Activated CD4-positive, alpha-beta memory T cell treated with anti-CD3 and anti-CD28 coated beads, Interleukin-2, amount 10 ng/mL, durations not matched to agents 7 days and 5 days (primary cell): ENCODE results near the gene SOWAHC. TPM values are rescaled to one million over a fixed set of nuclear protein-coding genes. Genes with fewer than 3 reads are reported as not detected.

ENCODE experiments used
- CTCF ChIA-PET: fragments of 350-600 bp; sonication (Branson Sonifier 250); formaldehyde crosslinking; loops from one replicate; lab custom pipeline; 2021; ENCODE audit warnings: antibody characterized with exemption, inconsistent platforms; lab: Charles Lee
- POLR2A ChIA-PET: fragments of 350-600 bp; sonication (Branson Sonifier 250); formaldehyde crosslinking; loops from one replicate; lab custom pipeline; 2021; ENCODE audit warnings: antibody characterized with exemption; lab: Charles Lee
- DNase-seq: peaks from one replicate; pipeline ENCODE4 v3.0.0-alpha.2; 2020
- H3K27ac Mint-ChIP-seq: one replicate; pipeline ENCODE4 v1.8.0; 2021; ENCODE audit warnings: mild to moderate bottlenecking, mixed read lengths
- H3K27me3 Mint-ChIP-seq: one replicate; pipeline ENCODE4 v1.8.0; 2021; ENCODE audit warnings: mixed read lengths
- H3K36me3 Mint-ChIP-seq: one replicate; pipeline ENCODE4 v1.8.0; 2021; ENCODE audit warnings: low read depth, mixed read lengths
- H3K4me1 Mint-ChIP-seq: one replicate; pipeline ENCODE4 v1.8.0; 2021; ENCODE audit warnings: mixed read lengths
- H3K4me3 Mint-ChIP-seq: one replicate; pipeline ENCODE4 v1.8.0; 2021; ENCODE audit warnings: mild to moderate bottlenecking, mixed read lengths
- H3K9me3 Mint-ChIP-seq: one replicate; pipeline ENCODE4 v1.8.0; 2021; ENCODE audit warnings: mixed read lengths
- total RNA-seq, 2 experiments: library from RNA; stranded (reverse); gene quantifications; one replicate each; pipeline ENCODE4 v1.2.3, GENCODE V29; 2021

The SOWAHC gene
- total RNA-seq, 2 experiments from 2014 or later: 0.90 to 1.1 TPM

DNA sequence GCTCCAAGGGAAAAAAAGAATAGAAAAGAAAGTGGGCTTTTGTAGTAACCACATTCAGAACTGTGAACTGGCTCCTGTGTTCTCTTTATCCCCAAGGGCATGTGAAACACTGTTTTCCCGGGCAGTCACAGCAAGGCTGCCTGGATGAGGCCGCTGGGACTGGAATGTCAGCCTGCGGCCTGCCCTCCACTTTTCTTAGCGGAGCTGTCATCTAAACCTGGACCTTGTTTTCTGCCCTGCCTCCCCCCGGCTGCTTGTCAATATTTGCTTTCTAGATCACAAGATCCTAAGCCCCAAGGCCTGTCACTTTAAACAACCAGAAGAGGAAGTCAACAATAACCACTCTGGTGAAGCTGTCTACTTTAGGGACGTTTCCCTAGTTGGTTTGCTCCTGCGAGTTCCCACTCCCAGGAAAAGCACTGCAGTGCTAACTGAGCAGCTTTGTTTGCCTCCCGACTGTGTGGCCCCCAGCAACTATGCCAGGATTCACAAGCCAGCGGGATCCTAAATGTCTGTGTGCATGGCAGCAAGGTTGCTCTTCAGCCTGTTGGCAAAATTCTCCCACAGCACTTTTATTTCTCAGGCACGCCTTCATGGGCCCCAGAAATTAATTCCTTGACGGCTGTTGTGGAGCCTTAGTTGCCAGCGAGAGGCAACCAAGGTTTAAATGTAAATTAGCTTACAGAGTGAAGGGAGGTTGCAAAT is 30.6 kb downstream of the SOWAHC start:
- Mint-ChIP-seq H3K4me1 (peaks cover 1% of the 10 kb centered on the region), H3K4me3 (no peak overlapping the region), H3K27me3 (peaks cover 14% of the 10 kb centered on the region), H3K27ac (no peak overlapping the region), H3K36me3 (no peaks in the 10 kb centered on the region), H3K9me3 (no peaks in the 10 kb centered on the region)
- ChIA-PET CTCF (no interaction called here), POLR2A (no interaction called here)
- DNase-seq: no peak

DNA sequence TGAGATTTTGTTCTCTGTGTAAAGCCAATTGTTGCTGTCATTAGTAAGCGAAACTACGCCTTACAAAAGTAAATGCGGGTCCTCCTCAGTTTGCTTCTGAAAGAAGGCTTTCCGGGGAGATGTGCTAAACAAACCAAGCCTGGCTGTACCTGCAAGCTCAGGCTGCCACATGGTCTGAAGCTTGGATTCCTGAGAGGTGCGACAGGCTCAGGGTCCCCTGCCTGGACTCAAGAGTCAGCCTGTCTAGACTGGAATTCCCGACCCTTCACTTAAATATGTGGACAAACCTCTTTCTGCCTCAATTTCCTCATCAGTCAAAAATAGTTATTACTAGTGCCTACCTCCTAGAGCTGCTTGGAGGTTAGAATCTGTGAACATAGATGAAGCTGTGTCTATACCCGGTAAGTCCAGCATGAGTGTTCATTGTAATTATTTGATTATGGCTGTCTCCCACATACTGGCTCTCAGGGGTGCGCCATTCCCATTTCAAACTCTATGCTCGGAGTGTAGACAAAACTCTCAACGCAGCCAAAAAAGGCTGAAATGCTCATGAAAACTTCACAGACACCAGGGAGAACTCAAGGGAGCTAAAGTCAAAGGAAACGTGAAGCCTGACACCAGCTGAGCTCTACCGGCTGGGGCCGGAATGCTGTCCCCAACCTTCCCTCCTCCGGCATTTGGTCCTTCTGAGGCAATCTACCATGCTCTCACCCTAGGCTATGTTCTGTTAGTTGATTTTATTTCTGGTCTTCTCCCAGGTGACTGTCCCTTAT is 31.4 kb downstream of the SOWAHC start:
- ChIA-PET CTCF (no interaction called here), POLR2A (no interaction called here)
- Mint-ChIP-seq H3K27me3 (peaks cover 14% of the 10 kb centered on the region), H3K27ac (no peak overlapping the region), H3K36me3 (no peaks in the 10 kb centered on the region), H3K4me1 (peaks cover 1% of the 10 kb centered on the region), H3K9me3 (no peaks in the 10 kb centered on the region), H3K4me3 (no peak overlapping the region)
- DNase-seq: no peak

DNA sequence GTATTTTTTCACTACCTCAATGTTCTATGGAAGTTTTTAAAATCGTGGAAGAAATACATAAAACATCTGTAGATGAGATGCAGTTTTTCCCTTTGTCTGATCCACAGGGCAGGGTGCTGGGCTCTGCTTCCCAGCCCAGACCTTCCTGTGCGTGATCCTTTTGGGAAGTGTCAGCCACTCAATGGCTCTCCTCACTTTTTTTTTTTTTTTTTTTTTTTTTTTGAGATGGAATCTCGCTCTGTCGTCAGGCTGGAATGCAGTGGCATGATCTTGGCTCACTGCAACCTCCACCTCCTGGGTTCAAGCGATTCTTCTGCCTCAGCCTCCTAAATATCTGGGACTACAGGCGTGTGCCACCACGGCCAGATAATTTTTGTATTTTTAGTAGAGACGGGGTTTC is 32.8 kb downstream of the SOWAHC start:
- H3K36me3 Mint-ChIP-seq: no peaks in the 10 kb centered on the region
- H3K4me1 Mint-ChIP-seq: peaks cover 1% of the 10 kb centered on the region
- H3K4me3 Mint-ChIP-seq: no peak overlapping the region
- H3K27ac Mint-ChIP-seq: no peak overlapping the region
- peaks cover 12% of the 10 kb centered on the region for H3K27me3 Mint-ChIP-seq
- no peak for DNase-seq
- no peaks in the 10 kb centered on the region for H3K9me3 Mint-ChIP-seq
- POLR2A ChIA-PET: no interaction called here
- CTCF ChIA-PET: no interaction called here

DNA sequence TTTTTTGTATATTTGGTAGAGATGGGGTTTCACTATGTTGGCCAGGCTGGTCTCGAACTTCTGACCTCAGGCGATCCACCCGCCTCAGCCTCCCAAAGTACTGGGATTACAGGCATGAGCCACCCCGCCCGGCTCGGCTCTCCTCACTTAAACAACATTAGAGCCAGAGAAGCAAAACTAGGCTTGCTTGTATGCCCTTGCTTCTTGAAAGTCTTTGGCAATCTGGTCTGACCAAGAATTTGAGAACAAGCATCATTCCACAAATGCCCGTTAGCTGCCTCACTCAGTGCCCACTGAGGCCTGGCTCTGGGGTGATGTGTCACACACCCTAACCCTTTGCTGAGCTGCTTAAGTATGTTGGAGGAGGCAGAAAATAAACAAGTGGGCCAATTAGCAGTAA is 33.5 kb downstream of the SOWAHC start:
- POLR2A ChIA-PET: no interaction called here
- Mint-ChIP-seq H3K27me3 (peaks cover 12% of the 10 kb centered on the region), H3K36me3 (no peaks in the 10 kb centered on the region), H3K4me1 (peaks cover 1% of the 10 kb centered on the region), H3K9me3 (no peaks in the 10 kb centered on the region), H3K27ac (no peak overlapping the region), H3K4me3 (no peak overlapping the region)
- CTCF ChIA-PET: no interaction called here
- no peak for DNase-seq

GRCh38 chr2:109648041-109648527 is 33.9 kb downstream of the SOWAHC start:
- H3K36me3 Mint-ChIP-seq: no peaks in the 10 kb centered on the region
- no peak overlapping the region for H3K4me3 Mint-ChIP-seq
- H3K27me3 Mint-ChIP-seq: peaks cover 12% of the 10 kb centered on the region
- peaks cover 1% of the 10 kb centered on the region for H3K4me1 Mint-ChIP-seq
- H3K9me3 Mint-ChIP-seq: no peaks in the 10 kb centered on the region
- CTCF ChIA-PET: no interaction called here
- H3K27ac Mint-ChIP-seq: no peak overlapping the region
- no peak for DNase-seq
- POLR2A ChIA-PET: no interaction called here

DNA sequence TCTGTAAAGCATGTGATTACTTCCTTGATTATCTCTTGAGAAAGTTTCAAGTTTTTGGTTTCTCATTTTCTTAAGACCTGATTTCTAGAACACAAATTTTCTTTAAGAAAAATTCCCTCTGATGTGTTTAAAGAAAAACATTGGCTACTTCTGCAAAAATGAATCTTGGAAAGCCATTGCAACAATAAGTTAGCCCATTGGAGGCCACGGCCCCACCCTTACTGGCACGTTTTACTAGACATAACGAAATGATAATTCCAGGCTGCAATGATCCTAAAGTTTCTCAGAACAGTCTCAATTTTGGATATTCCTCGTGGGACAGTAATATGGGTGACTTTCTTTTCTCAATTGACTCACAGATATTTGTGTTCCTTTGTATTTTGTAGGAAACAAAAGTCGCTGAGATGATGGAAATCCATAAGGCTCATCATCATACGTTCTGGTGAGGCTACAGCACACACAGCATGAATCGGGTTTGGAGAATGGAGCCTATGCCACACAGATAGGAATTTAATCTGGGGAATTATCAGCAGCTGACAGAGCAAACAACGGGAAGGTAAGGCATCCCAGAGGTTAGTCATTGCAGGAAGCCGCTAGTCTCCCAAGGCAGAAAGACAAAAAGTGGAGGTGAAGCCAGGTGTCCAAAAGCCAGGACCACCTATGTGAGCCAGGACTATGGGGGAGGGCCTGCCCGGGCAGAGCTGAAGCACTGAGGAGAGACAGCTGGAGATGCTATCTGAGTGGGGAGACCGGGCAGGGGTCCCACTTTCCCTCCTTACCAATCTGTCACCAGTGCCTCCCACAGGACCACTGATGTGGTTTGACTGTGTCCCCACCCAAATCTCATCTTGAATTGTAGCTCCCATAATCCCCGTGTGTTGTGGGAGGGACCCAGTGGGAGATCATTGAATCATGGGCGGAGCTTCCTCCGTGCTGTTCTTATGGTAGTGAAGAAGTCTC is 35.9 kb downstream of the SOWAHC start:
- no peak for DNase-seq
- CTCF ChIA-PET: interaction anchor here (0.6 kb wide), 1 partner anchor 139 kb away, joined by 3 read pairs; no protein-coding TSS in a partner anchor
- H3K4me1 Mint-ChIP-seq: no peaks in the 10 kb centered on the region
- POLR2A ChIA-PET: no interaction called here
- no peaks in the 10 kb centered on the region for H3K36me3 Mint-ChIP-seq
- peaks cover 13% of the 10 kb centered on the region for H3K27me3 Mint-ChIP-seq
- H3K9me3 Mint-ChIP-seq: no peaks in the 10 kb centered on the region
- H3K4me3 Mint-ChIP-seq: no peak overlapping the region
- no peak overlapping the region for H3K27ac Mint-ChIP-seq

DNA sequence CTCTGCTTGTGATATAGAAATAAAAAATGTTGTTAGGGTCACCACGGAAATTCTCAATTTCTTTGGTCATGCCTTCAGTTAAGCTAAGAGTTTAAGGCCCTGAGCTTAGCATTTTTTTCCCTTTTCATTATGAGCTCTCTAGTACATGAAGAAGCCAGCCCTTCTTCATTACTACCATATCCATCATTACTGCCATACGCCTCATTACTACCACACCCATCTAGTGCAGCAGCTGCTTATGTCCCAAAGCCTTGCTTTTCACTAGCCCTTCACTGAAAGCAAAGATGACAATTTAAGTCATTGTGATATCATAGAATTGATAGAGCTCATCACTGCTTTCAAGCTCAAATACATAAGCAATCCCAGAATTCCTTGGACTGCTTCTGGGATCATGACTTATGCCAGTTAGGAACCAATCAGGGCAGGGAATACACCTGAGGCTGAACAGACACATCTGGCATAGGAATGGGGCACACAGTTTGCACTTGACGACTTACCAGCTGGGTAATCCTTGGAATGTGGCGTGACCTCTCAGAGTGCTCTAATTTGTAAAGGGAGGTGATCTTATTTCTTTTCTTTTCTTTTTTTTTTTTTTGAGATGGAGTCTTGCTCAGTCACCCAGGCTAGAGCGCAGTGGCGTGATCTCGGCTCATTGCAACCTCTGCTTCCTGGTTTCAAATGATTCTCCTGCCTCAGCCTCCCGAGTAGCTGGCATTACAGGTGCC is 40.3 kb downstream of the SOWAHC start:
- DNase-seq: no peak
- H3K27me3 Mint-ChIP-seq: peaks cover 7% of the 10 kb centered on the region
- no peaks in the 10 kb centered on the region for H3K9me3 Mint-ChIP-seq
- no peak overlapping the region for H3K4me3 Mint-ChIP-seq
- H3K27ac Mint-ChIP-seq: no peak overlapping the region
- CTCF ChIA-PET: no interaction called here
- H3K4me1 Mint-ChIP-seq: no peaks in the 10 kb centered on the region
- POLR2A ChIA-PET: no interaction called here
- no peaks in the 10 kb centered on the region for H3K36me3 Mint-ChIP-seq

DNA sequence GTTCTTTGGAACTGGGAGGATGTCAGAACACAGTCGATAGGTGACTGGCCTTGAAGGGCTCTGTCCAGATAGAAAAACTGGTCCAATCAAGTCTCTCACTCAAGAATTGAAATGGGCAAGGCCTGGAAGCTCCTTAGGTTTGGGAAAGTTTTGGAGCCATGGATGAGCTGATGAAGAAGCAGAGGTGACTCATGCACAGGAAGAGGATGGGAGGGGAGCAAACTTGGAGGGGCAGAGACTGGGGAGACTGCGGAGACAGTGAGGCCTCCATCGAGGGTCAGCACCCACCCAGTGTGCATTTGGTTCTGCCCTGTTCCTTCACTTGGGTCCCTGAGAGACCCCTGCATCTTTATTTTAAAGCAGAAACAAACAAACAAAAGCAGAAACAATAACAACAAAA is 41.1 kb downstream of the SOWAHC start:
- H3K27me3 Mint-ChIP-seq: peaks cover 4% of the 10 kb centered on the region
- H3K36me3 Mint-ChIP-seq: no peaks in the 10 kb centered on the region
- H3K9me3 Mint-ChIP-seq: no peaks in the 10 kb centered on the region
- H3K4me1 Mint-ChIP-seq: no peaks in the 10 kb centered on the region
- DNase-seq: no peak
- ChIA-PET POLR2A (no interaction called here), CTCF (no interaction called here)
- no peak overlapping the region for H3K4me3 Mint-ChIP-seq
- no peak overlapping the region for H3K27ac Mint-ChIP-seq

GRCh38 chr2:109659396-109660045 is 45.4 kb downstream of the SOWAHC start:
- peaks cover 14% of the 10 kb centered on the region for H3K27me3 Mint-ChIP-seq
- POLR2A ChIA-PET: no interaction called here
- no peaks in the 10 kb centered on the region for H3K36me3 Mint-ChIP-seq
- DNase-seq: no peak
- no peaks in the 10 kb centered on the region for H3K4me1 Mint-ChIP-seq
- no peaks in the 10 kb centered on the region for H3K9me3 Mint-ChIP-seq
- no peak overlapping the region for H3K27ac Mint-ChIP-seq
- CTCF ChIA-PET: no interaction called here
- H3K4me3 Mint-ChIP-seq: no peak overlapping the region

- H3K36me3 Mint-ChIP-seq: no peaks in the 10 kb centered on the region
- POLR2A ChIA-PET: no interaction called here
- no peak for DNase-seq
- peaks cover 14% of the 10 kb centered on the region for H3K27me3 Mint-ChIP-seq
- H3K4me3 Mint-ChIP-seq: no peak overlapping the region
- no peaks in the 10 kb centered on the region for H3K4me1 Mint-ChIP-seq
- no peaks in the 10 kb centered on the region for H3K9me3 Mint-ChIP-seq
- CTCF ChIA-PET: no interaction called here
- H3K27ac Mint-ChIP-seq: no peak overlapping the region
These were observed 46.1 kb downstream of the SOWAHC start for GRCh38 chr2:109660046-109660860.

GRCh38 chr2:109662889-109663288 is 48.7 kb downstream of the SOWAHC start:
- ChIA-PET CTCF (interaction anchor here (1.0 kb wide), 1 partner anchor 117 kb away, joined by 3 read pairs; no protein-coding TSS in a partner anchor), POLR2A (no interaction called here)
- no peak for DNase-seq
- Mint-ChIP-seq H3K4me3 (no peak overlapping the region), H3K27ac (no peak overlapping the region), H3K9me3 (no peaks in the 10 kb centered on the region), H3K4me1 (no peaks in the 10 kb centered on the region), H3K27me3 (peaks cover 22% of the 10 kb centered on the region), H3K36me3 (no peaks in the 10 kb centered on the region)
